BJ (cell line): ENCODE results near the gene AKR7A2. TPM values are rescaled to one million over a fixed set of nuclear protein-coding genes. Genes with fewer than 3 reads are reported as not detected.

Experiments used
- CTCF ChIA-PET: fragments of 350-600 bp; formaldehyde crosslinking; extraction: SDS; loops from one replicate; lab custom pipeline; 2021; ENCODE audit warnings: antibody characterized with exemption, inconsistent platforms; lab: Yijun Ruan, JAX
- POLR2A ChIA-PET: fragments of 300-600 bp; sonication (Branson Sonifier 250); formaldehyde crosslinking; extraction: SDS; loops from one replicate; lab custom pipeline; 2021; ENCODE audit warnings: antibody characterized with exemption; lab: Charles Lee
- DNase-seq: peaks from one replicate; pipeline ENCODE4 v3.0.0-alpha.2; 2011; ENCODE audit warnings: low read depth
- H3K27me3 ChIP-seq: 2 replicates; pipeline ENCODE4 v1.6.0; 2011; ENCODE audit warnings: low read length; ENCODE audit not compliant: control insufficient read depth, insufficient read depth
- H3K36me3 ChIP-seq: 2 replicates; pipeline ENCODE4 v1.5.1; 2011; ENCODE audit warnings: low read length; ENCODE audit not compliant: control insufficient read depth, insufficient read depth
- H3K4me3 ChIP-seq: 2 replicates; pipeline ENCODE4 v1.5.1; 2011; ENCODE audit warnings: low read depth, mild to moderate bottlenecking, control low read depth, low read length
- CTCF ChIP-seq: IDR thresholded peaks from 2 replicates; pipeline ENCODE4 v1.5.1; 2011; ENCODE audit warnings: low read depth, mild to moderate bottlenecking, control low read depth, inconsistent platforms, low read length, moderate library complexity; ENCODE audit not compliant: insufficient read depth
- polyA plus RNA-seq: library from polyadenylated mRNA; depleted of rRNA; stranded (reverse); fragments of >200 nt; gene quantifications from 2 replicates; pipeline ENCODE4 v1.2.3, GENCODE V29; 2011

The AKR7A2 gene
- polyA plus RNA-seq, 1 experiment = 73.6 TPM

GRCh38 chr1:19341201-19342061 lies 29.5 kb upstream of the AKR7A2 start:
- no peak for DNase-seq
- ChIA-PET POLR2A (no interaction called here), CTCF (interaction anchor here (0.6 to 4.7 kb wide), 27 partner anchors 8 to 363 kb away, joined by 3 to 22 read pairs (median 4); partner anchors contain the start of genes AKR7A2 and SLC66A1)
- TF ChIP-seq CTCF = peak; percentile 94
- Histone ChIP-seq H3K4me3 (no peak overlapping the region), H3K36me3 (peaks cover 40% of the 10 kb centered on the region), H3K27me3 (no peaks in the 10 kb centered on the region)

- Histone ChIP-seq H3K4me3 (no peak overlapping the region), H3K27me3 (no peaks in the 10 kb centered on the region), H3K36me3 (peaks cover 37% of the 10 kb centered on the region)
- no peak for TF ChIP-seq CTCF
- POLR2A ChIA-PET = no interaction called here
- CTCF ChIA-PET = interaction anchor here (0.7 to 4.7 kb wide), 10 partner anchors 9 to 313 kb away, joined by 4 to 22 read pairs (median 8); partner anchors contain the start of genes AKR7A2 and SLC66A1
- no peak for DNase-seq
These were observed 28.5 kb upstream of the AKR7A2 start for GRCh38 chr1:19340387-19340937.

- Histone ChIP-seq H3K27me3 (no peaks in the 10 kb centered on the region), H3K36me3 (peaks cover 26% of the 10 kb centered on the region), H3K4me3 (no peak overlapping the region)
- no peak for DNase-seq
- CTCF ChIA-PET = interaction anchor here (1.9 kb wide), 1 partner anchor 312 kb away, joined by 10 read pairs; no protein-coding TSS in a partner anchor
- no peak for TF ChIP-seq CTCF
- POLR2A ChIA-PET = no interaction called here
These were observed 27.4 kb upstream of the AKR7A2 start for GRCh38 chr1:19339214-19339861.

- CTCF ChIA-PET = interaction anchor here (0.7 to 1.9 kb wide), 2 partner anchors 144 to 313 kb away, joined by 3 to 10 read pairs; no protein-coding TSS in a partner anchor
- DNase-seq = no peak
- H3K36me3 ChIP-seq = peaks cover 21% of the 10 kb centered on the region
- no peak overlapping the region for H3K4me3 ChIP-seq
- POLR2A ChIA-PET = no interaction called here
- peak; percentile 53 for TF ChIP-seq CTCF
- no peaks in the 10 kb centered on the region for H3K27me3 ChIP-seq
These were observed 26.4 kb upstream of the AKR7A2 start for GRCh38 chr1:19338323-19338762.
